Fibroblast of pulmonary artery (primary cell): ENCODE measurements around the gene OR10K1.

Source experiments
- DNase-seq: peaks from one replicate; pipeline ENCODE4 v3.0.0-alpha.2; 2010; ENCODE audit warnings: low read depth
- H3K4me3 ChIP-seq: replicated peaks from 2 replicates; pipeline ENCODE4 v1.5.1; 2011; ENCODE audit warnings: low read depth, mild to moderate bottlenecking, control low read depth, low read length, moderate library complexity
- CTCF ChIP-seq: IDR thresholded peaks from 2 replicates; pipeline ENCODE4 v1.5.1; 2011; ENCODE audit warnings: mild to moderate bottlenecking, control low read depth, low read length, inconsistent platforms; ENCODE audit errors: missing control alignments

OR10K1 gene

GRCh38 chr1:158491316-158491715, 29.7 kb downstream of the OR10K1 start:
- no peak for TF ChIP-seq CTCF
- no peak for DNase-seq
- H3K4me3 ChIP-seq = no peak overlapping the region

GRCh38 chr1:158493054-158493453, 31.4 kb downstream of the OR10K1 start:
- no peak for DNase-seq
- no peak for TF ChIP-seq CTCF
- H3K4me3 ChIP-seq = no peak overlapping the region

- DNase-seq = no peak
- H3K4me3 ChIP-seq = no peak overlapping the region
- TF ChIP-seq CTCF = no peak
These were observed 33.2 kb downstream of the OR10K1 start for GRCh38 chr1:158494796-158495195.

- peak; percentile 19 for TF ChIP-seq CTCF
- no peak overlapping the region for H3K4me3 ChIP-seq
- peak; percentile 21 for DNase-seq
These were observed 34.7 kb downstream of the OR10K1 start for GRCh38 chr1:158496374-158496773.

GRCh38 chr1:158506369-158506987, 44.8 kb downstream of the OR10K1 start:
- DNase-seq = peak; percentile 60
- H3K4me3 ChIP-seq = no peak overlapping the region

GRCh38 chr1:158507511-158507910, 45.9 kb downstream of the OR10K1 start:
- DNase-seq = no peak
- TF ChIP-seq CTCF = no peak
- H3K4me3 ChIP-seq = no peak overlapping the region

More at GRCh38 chr1:158506369-158506987, 44.8 kb downstream of the OR10K1 start:
- peak; percentile 66 for TF ChIP-seq CTCF
